ENCODE data around the gene GREB1. TPM values are rescaled to one million over a fixed set of nuclear protein-coding genes. Genes with fewer than 3 reads are reported as not detected.

Gene GREB1
- total and polyA plus RNA-seq, 2 of the 13 experiments (the other 11 are each of a cell fraction or from before 2014, with no cell fraction given) = 31.3 to 61.2 TPM

- TF ChIP-seq, protein P1, sequence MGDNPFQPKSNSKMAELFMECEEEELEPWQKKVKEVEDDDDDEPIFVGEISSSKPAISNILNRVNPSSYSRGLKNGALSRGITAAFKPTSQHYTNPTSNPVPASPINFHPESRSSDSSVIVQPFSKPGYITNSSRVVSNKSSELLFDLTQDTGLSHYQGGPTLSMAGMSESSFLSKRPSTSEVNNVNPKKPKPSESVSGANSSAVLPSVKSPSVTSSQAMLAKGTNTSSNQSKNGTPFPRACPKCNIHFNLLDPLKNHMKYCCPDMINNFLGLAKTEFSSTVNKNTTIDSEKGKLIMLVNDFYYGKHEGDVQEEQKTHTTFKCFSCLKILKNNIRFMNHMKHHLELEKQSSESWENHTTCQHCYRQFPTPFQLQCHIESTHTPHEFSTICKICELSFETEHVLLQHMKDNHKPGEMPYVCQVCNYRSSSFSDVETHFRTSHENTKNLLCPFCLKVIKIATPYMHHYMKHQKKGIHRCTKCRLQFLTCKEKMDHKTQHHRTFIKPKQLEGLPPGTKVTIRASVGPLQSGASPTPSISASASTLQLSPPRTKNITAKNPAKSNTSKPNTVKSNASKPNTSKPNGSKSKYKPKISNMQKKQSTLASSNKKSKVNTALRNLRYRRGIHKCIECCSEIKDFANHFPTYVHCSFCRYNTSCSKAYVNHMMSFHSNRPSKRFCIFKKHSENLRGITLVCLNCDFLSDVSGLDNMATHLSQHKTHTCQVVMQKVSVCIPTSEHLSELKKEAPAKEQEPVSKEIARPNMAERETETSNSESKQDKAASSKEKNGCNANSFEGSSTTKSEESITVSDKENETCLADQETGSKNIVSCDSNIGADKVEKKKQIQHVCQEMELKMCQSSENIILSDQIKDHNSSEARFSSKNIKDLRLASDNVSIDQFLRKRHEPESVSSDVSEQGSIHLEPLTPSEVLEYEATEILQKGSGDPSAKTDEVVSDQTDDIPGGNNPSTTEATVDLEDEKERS (CRISPR knock-in tag; IDR thresholded peaks at IDR 0.05) = no peak
- TF ChIP-seq FOXK1 (CRISPR knock-in tag; IDR thresholded peaks at IDR 0.05; ENCODE audit: borderline replicate concordance, low read depth) (no peak), ZFP41 (CRISPR knock-in tag; IDR thresholded peaks at IDR 0.05; ENCODE audit: borderline replicate concordance) (no peak), CERS6 (CRISPR knock-in tag; IDR thresholded peaks at IDR 0.05) (no peak)
Measured at GRCh38 chr2:11691076-11691660, 157.3 kb downstream of the GREB1 start (continued).

Small RNA genes within 50 kb of the gene (microRNA-seq; reads per million reads assigned to microRNA genes)
- not detected for gene MIR4429

Small RNA genes within 50 kb of the gene (small RNA-seq; reads per million reads assigned to genes)
- 0 reads per million in 3 experiments for gene MIR4429 (ENCODE audit: insufficient read depth in 2 of 3, insufficient read length in 3 of 3, low read depth in 2 of 3, low replicate concordance in 1 of 3)
- gene RN7SL674P (ENCODE audit: insufficient read depth in 2 of 3, insufficient read length in 3 of 3, low read depth in 2 of 3, low replicate concordance in 1 of 3) = 0 reads per million in 3 experiments
- gene RNA5SP84 (ENCODE audit: insufficient read depth in 2 of 3, insufficient read length in 3 of 3, low read depth in 2 of 3, low replicate concordance in 1 of 3) = 0 reads per million in 3 experiments
- gene RNU2-13P (ENCODE audit: insufficient read depth in 2 of 3, insufficient read length in 3 of 3, low read depth in 2 of 3, low replicate concordance in 1 of 3) = 0.65 to 33.8 (median 2.9) reads per million in 3 experiments

Other genes starting within 250 kb of the GREB1 start
- 119 and 174 TPM in 2 replicates for gene ROCK2, start 189.4 kb upstream of the GREB1 start, total RNA-seq (2016; rRNA removed; fragmentation: Illumina TruSeq; extraction: Trizol)
- 31.9 and 38.1 TPM in 2 replicates for gene ROCK2, start 189.4 kb upstream of the GREB1 start, polyA plus RNA-seq (2011; rRNA removed)
- gene E2F6, start 67.9 kb upstream of the GREB1 start, total RNA-seq (2016; rRNA removed; fragmentation: Illumina TruSeq; extraction: Trizol) = 36.0 and 40.1 TPM in 2 replicates
- gene E2F6, start 67.9 kb upstream of the GREB1 start, polyA plus RNA-seq (2011; rRNA removed) = 22.6 and 27.3 TPM in 2 replicates
- gene NTSR2, start 136.2 kb downstream of the GREB1 start, total RNA-seq (2016; rRNA removed; fragmentation: Illumina TruSeq; extraction: Trizol) = not detected in 2 replicates
- gene NTSR2, start 136.2 kb downstream of the GREB1 start, polyA plus RNA-seq (2011; rRNA removed) = not detected in 2 replicates
- gene LPIN1, start 212.6 kb downstream of the GREB1 start, total RNA-seq (2016; rRNA removed; fragmentation: Illumina TruSeq; extraction: Trizol) = 6.6 and 9.7 TPM in 2 replicates
- 19.4 and 23.4 TPM in 2 replicates for gene LPIN1, start 212.6 kb downstream of the GREB1 start, polyA plus RNA-seq (2011; rRNA removed)

All from HepG2 (cell line).